K562 (cell line): ENCODE measurements around the gene CNBD2. TPM values are rescaled to one million over a fixed set of nuclear protein-coding genes. Genes with fewer than 3 reads are reported as not detected.

Experiments used
- MYC ChIP-seq, 2 experiments: fragments of 250-450 bp in 1 of 2; sonication (Bioruptor Pico) in 1 of 2; IDR thresholded peaks; 2 replicates each; pipeline versions ENCODE4 v1.5.1 to v1.6.1; 2012 to 2021; ENCODE audit warnings: low read depth in 2 of 2, borderline replicate concordance in 1 of 2, improper control_type of control experiment in 1 of 2, low read length in 1 of 2, mild to moderate bottlenecking in 1 of 2, moderate library complexity in 1 of 2
- NR2C1 ChIP-seq, 2 experiments: fragments of 450-650 bp; IDR thresholded peaks; 2 replicates each; pipeline ENCODE4 v1.6.1; 2017; ENCODE audit warnings: mild to moderate bottlenecking in 2 of 2, antibody characterized with exemption in 1 of 2, inconsistent platforms in 1 of 2, missing compliant biosample characterization in 1 of 2, missing genetic modification characterization in 1 of 2
- RB1 ChIP-seq: fragments of 450-650 bp; IDR thresholded peaks from 2 replicates; pipeline ENCODE4 v1.6.1; 2017; ENCODE audit warnings: low read depth, mild to moderate bottlenecking
- ZBTB11 ChIP-seq, 3 experiments: fragments of 200-800 bp in 1 of 3; fragments of 250-450 bp in 1 of 3; fragments of 450-650 bp in 1 of 3; sonication (Bioruptor Pico) in 1 of 3; sonication (Bioruptor generic) in 1 of 3; formaldehyde crosslinking in 1 of 3; IDR thresholded peaks; 2 replicates each; pipeline versions ENCODE4 v1.6.1 to v1.8.0; 2016 to 2022; ENCODE audit warnings: mild to moderate bottlenecking in 2 of 3, missing genetic modification characterization in 2 of 3, missing compliant biosample characterization in 1 of 3, moderate library complexity in 1 of 3
- polyA plus RNA-seq, 8 experiments: library from polyadenylated mRNA; depleted of rRNA in 4 of 8; stranded (reverse) in 5 of 8; unstranded in 3 of 8; fragments of >200 nt; fragmentation: Nextera tagmentation in 2 of 8; fragmentation: Illumina TruSeq in 1 of 8; extraction: Ambion mirVana in 2 of 8; extraction: Trizol in 1 of 8; gene quantifications; 2 replicates each; pipeline versions ENCODE4 v1.2.1 to v1.2.3, GENCODE V29; 2011 to 2014; ENCODE audit warnings: inconsistent platforms in 1 of 8, missing spikeins in 1 of 8
- total RNA-seq, 7 experiments: library from RNA; depleted of rRNA in 6 of 7; stranded (reverse); fragments of >200 nt in 6 of 7; fragmentation: Illumina TruSeq in 2 of 7; extraction: Trizol in 2 of 7; gene quantifications; 2 replicates each; pipeline versions ENCODE4 v1.2.1 to v1.2.3, GENCODE V29; 2011 to 2021; ENCODE audit warnings: low replicate concordance in 1 of 7
- TF ChIP-seq, protein P1 (sequence below), 2 experiments: fragments of 450-650 bp in 1 of 2; sonication (generic) in 1 of 2; formaldehyde crosslinking in 1 of 2; IDR thresholded peaks; 2 replicates each; pipeline versions ENCODE4 v1.7.1 to v1.9.0; 2016 to 2022; ENCODE audit warnings: inconsistent platforms in 1 of 2, mild to moderate bottlenecking in 1 of 2, missing genetic modification reagents in 1 of 2
- TF ChIP-seq, protein P2 (sequence below): sonication (generic); formaldehyde crosslinking; IDR thresholded peaks from 2 replicates; pipeline ENCODE4 v1.8.0; 2022; ENCODE audit warnings: mild to moderate bottlenecking, missing genetic modification reagents

Gene CNBD2
- total and polyA plus RNA-seq, 9 of the 15 experiments (the other 6 are each of a cell fraction or from before 2014, with no cell fraction given): 3.2 to 17.5 (median 5.3) TPM

DNA sequence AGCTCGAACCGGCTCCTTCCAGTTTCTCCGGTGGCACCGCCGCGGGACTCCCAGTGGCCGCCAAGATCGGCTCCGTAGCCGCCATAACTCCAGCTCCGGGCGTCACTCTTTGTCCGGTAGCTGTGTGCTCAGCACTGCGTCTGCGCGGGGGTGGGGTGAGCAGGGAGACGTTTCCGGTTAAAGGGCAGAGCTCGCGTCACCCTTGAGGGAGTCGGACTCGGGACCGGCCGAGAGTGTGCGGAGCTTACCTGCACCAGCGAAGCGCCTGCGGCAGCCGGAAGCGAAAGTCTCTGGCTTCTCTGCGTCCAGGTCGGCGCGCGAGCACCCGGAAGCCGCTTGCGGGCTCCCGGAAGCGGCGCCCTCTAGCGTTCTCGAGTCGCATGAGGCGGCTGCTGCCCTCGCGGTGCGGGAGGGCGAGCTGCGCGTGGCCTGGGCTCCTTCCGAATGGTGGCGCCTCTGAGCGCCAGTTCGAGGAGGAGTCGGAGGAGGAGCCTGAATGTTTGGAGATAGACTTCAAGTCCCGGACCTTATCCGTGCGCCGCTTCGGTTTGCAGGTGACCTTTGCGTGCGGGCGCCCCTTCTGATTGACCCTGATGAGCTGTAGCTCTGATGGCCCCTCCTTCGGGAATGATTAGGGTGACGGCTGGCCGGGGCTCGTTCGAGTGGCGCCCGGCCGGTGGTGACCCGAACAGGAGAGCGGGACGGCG lies 14.0 kb upstream of the CNBD2 start, which contains the start of gene SCAND1 (continued):
- TF ChIP-seq ZBTB11 (CRISPR knock-in tag; IDR thresholded peaks at IDR 0.05) (peak; percentile 95 to 99 (median 97)), NR2C1 (IDR thresholded peaks at IDR 0.05) (peak; percentile 84), NR2C1 (tag; IDR thresholded peaks at IDR 0.05) (peak; percentile 87), MYC (IDR thresholded peaks at IDR 0.05; ENCODE audit: low read depth, low read length) (peak; percentile 99), MYC (CRISPR knock-in tag; IDR thresholded peaks at IDR 0.05; ENCODE audit: borderline replicate concordance, low read depth) (peak; percentile 74; the same call in 1 of the 2 replicates), RB1 (peak; percentile 96)
- TF ChIP-seq, protein P1, sequence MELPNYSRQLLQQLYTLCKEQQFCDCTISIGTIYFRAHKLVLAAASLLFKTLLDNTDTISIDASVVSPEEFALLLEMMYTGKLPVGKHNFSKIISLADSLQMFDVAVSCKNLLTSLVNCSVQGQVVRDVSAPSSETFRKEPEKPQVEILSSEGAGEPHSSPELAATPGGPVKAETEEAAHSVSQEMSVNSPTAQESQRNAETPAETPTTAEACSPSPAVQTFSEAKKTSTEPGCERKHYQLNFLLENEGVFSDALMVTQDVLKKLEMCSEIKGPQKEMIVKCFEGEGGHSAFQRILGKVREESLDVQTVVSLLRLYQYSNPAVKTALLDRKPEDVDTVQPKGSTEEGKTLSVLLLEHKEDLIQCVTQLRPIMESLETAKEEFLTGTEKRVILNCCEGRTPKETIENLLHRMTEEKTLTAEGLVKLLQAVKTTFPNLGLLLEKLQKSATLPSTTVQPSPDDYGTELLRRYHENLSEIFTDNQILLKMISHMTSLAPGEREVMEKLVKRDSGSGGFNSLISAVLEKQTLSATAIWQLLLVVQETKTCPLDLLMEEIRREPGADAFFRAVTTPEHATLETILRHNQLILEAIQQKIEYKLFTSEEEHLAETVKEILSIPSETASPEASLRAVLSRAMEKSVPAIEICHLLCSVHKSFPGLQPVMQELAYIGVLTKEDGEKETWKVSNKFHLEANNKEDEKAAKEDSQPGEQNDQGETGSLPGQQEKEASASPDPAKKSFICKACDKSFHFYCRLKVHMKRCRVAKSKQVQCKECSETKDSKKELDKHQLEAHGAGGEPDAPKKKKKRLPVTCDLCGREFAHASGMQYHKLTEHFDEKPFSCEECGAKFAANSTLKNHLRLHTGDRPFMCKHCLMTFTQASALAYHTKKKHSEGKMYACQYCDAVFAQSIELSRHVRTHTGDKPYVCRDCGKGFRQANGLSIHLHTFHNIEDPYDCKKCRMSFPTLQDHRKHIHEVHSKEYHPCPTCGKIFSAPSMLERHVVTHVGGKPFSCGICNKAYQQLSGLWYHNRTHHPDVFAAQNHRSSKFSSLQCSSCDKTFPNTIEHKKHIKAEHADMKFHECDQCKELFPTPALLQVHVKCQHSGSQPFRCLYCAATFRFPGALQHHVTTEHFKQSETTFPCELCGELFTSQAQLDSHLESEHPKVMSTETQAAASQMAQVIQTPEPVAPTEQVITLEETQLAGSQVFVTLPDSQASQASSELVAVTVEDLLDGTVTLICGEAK (IDR thresholded peaks at IDR 0.05): peak; percentile 100
- TF ChIP-seq, protein P1 (CRISPR knock-in tag; IDR thresholded peaks at IDR 0.05): peak; percentile 57; the same call in 1 of the 2 replicates
- TF ChIP-seq, protein P2, sequence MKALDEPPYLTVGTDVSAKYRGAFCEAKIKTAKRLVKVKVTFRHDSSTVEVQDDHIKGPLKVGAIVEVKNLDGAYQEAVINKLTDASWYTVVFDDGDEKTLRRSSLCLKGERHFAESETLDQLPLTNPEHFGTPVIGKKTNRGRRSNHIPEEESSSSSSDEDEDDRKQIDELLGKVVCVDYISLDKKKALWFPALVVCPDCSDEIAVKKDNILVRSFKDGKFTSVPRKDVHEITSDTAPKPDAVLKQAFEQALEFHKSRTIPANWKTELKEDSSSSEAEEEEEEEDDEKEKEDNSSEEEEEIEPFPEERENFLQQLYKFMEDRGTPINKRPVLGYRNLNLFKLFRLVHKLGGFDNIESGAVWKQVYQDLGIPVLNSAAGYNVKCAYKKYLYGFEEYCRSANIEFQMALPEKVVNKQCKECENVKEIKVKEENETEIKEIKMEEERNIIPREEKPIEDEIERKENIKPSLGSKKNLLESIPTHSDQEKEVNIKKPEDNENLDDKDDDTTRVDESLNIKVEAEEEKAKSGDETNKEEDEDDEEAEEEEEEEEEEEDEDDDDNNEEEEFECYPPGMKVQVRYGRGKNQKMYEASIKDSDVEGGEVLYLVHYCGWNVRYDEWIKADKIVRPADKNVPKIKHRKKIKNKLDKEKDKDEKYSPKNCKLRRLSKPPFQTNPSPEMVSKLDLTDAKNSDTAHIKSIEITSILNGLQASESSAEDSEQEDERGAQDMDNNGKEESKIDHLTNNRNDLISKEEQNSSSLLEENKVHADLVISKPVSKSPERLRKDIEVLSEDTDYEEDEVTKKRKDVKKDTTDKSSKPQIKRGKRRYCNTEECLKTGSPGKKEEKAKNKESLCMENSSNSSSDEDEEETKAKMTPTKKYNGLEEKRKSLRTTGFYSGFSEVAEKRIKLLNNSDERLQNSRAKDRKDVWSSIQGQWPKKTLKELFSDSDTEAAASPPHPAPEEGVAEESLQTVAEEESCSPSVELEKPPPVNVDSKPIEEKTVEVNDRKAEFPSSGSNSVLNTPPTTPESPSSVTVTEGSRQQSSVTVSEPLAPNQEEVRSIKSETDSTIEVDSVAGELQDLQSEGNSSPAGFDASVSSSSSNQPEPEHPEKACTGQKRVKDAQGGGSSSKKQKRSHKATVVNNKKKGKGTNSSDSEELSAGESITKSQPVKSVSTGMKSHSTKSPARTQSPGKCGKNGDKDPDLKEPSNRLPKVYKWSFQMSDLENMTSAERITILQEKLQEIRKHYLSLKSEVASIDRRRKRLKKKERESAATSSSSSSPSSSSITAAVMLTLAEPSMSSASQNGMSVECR (CRISPR knock-in tag): peak; percentile 91
